Activated CD8-positive, alpha-beta memory T cell treated with anti-CD3 and anti-CD28 coated beads, Interleukin-2, amount 50 U/mL, for 24 hours (primary cell): ENCODE data around the gene PRKRIP1.
"Not testable (repeated sequence)": the region's sequence is repeated elsewhere in the genome, so short reads cannot be mapped to it uniquely, and the experiment has no call there.

ENCODE experiments used
- DNase-seq: peaks from one replicate; pipeline ENCODE4 v3.0.0-alpha.2; 2020; ENCODE audit errors: extremely low read depth

PRKRIP1 gene

DNA sequence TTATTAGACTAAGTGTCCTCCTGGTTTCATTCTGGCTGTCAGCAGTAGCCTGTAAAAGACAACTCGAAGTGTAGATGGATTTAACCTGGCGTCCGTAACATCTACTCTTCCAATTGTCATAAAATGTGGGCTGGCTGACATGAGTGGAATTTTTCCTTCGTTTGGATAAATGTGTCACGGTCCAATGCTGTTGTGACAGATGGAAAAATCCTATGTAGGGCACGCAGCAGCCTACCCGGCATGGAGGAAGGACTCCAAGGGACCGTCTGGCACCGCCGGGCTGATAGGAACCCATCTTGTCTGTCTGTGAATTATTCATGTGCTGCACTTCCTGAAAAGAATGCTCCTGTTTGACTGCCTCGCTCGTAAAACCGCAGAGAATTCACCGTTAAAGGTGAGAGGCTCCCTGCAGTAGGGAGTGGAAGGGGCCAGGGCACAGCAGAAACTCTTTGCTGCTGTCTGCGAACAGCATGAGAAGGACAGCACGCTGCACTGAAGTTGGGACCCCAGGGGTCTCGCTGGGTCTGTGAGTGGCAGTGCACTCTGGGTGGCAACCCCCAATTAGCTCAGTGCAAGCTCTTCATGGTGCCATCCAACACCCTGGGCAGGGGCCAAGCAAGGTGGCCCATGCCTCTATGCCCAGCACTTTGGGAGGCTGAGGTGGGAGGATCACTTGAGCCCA lies 35.6 kb downstream of the PRKRIP1 start:
- DNase-seq, result no peak

DNA sequence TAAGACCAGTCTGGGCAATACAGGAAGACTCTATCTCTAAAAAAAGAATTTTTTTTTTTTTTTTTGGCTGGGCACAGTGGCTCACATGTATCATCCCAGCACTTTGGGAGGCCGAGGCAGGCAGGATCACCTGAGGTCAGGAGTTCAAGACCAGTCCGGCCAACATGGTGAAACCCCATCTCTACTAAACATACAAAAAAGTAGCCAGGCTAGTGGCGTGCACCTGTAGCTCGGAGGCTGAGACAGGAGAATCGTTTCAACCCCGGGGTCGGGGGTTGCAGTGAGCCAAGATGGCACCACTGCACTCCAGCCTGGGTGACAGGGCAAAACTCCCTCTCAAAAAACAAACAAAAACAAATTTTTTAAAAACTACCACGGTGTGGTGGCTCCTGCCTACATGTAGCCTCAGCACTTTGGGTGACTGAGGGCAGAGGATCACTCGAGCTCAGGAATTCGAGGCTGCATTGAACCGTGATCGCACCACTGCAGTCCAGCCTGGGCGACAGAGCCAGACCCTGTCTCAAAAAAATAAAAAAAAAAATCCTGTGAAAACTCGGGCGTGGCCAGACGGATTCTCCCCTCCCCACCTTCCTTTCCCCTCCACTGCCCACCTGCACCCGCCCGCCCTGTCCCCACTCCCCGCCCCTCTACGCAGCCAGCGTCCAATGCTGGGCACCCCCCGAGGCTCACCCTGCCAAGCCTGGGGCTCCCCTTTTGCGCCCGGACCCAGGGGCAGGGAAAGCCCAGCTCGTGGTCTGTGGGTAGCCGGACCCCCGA lies 36.5 kb downstream of the PRKRIP1 start:
- DNase-seq, result no peak

DNA sequence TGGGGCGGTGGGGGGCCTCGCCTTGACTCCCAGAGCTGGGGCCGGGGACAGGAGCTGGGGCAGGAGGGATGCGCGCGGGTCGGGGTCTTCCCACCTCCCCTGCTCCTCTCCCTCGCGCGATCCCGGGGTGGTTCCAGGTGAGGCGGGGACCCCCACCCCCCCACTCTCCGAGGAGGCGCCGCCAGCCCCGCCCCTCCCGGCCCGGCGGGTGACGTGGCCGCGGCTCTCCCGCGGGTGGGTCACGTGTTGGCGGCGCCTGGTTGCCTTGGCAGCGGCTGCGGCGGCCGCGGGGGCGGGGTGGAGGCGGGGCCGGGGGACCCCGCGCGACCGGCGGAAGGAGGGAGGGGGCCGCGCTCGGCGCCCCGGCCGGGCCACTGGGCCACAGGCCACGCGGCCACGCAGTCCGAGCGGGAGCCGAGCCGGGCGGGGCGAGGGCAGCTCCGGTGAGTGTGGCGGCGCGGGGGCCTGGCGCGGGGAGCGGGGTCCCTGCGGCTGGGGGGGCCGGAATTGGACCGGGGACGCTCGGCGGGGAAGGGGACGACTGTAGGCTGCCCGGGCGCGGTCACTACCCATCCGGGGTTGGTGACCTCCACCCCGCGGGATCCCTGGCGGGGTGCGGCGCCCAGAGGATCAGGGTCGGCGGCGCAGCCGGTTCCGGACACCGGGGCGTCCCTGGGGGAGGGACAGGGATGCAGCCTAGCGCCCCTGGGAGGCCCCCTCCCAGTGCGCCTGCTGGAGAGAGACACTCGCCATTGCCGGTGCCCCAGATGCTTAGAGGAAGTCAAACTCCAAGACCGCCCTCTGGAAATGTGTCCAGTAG lies 37.3 kb downstream of the PRKRIP1 start, which contains the start of gene ORAI2:
Gene ORAI2 (plus strand): TSS at position 357 of the 820 bp plus-strand sequence. CDS start 5,382 bp downstream, outside the sequence.
- DNase-seq, result peak; percentile 61

DNA sequence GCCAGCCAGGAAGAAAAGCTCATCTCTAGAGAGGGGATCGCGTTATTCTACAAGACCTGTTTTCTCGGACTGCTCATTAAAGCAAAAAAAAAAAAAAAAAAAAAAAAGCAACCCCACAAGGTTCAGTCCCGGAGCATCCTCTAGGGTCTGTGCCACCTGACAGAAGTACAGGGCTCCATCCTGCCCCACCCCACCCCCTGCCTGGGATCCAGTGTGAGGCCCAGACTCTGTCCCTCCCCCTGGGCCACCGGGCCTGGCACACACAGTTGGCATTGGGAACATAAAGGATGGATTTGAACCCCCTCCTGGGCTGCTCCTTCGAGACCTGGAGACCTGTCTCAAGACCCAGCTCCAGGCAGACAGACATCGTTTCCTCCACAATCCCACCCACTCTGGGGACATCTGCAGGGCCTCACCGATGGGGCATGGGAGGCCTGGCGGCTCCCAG lies 37.9 kb downstream of the PRKRIP1 start:
- no peak for DNase-seq

DNA sequence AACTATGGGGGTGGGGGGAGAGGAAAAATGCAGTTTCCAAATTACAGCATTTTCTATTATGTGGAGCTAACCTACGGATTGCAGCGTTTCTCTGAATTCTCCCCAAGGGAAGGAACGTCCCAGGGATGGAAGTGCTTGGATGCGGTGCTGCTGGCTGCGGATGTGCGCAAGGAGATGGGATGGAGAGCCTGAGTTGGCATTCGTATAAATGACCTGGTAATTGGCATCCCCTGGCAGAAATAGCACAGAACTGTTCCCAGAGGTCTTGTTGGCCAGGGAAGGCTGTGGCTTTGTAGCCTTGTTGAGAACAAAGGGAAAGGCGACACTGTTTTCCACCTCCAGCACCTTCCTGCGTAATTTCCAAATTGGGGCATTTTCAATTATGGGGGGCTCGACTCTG lies 40.0 kb downstream of the PRKRIP1 start:
- DNase-seq, result no peak

DNA sequence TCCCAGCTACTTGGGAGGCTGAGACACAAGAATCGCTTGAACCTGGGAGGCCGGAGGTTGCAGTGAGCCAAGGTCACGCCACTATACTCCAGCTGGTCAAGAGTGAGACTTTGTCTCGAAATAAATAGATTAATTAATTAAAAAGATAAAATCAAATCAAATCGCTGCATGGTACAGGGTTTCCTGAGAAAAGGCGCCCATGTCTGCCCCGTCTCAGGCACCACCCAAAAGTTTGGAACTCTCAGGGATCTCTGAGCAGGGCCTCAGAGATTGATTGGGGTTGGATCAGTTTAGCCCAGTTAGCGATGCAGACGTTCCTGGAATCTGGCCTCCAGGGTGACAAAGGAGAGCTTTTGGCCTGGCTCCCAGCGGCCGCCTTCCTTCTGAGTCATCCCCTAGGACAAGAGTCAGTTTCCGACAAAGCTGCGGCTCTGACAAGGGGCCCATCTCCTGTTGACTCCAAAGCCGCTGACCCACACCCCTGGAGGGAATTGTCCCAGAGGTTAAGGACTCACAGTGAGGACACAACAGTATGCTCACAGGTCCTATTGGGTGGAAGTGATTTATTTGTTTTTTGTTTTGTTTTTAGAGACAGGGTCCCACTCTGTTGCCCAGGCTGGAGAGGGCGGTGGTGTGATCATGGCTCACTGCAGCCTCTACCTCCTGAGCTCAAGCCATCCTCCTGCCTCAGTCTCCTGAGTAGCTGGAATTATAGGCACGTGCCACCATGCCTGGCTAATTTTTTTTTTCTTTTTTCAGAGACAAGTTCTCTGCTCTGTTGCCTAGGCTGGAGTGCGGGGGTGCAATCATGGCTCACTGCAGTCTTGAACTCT lies 44.0 kb downstream of the PRKRIP1 start:
- DNase-seq, result no peak

DNA sequence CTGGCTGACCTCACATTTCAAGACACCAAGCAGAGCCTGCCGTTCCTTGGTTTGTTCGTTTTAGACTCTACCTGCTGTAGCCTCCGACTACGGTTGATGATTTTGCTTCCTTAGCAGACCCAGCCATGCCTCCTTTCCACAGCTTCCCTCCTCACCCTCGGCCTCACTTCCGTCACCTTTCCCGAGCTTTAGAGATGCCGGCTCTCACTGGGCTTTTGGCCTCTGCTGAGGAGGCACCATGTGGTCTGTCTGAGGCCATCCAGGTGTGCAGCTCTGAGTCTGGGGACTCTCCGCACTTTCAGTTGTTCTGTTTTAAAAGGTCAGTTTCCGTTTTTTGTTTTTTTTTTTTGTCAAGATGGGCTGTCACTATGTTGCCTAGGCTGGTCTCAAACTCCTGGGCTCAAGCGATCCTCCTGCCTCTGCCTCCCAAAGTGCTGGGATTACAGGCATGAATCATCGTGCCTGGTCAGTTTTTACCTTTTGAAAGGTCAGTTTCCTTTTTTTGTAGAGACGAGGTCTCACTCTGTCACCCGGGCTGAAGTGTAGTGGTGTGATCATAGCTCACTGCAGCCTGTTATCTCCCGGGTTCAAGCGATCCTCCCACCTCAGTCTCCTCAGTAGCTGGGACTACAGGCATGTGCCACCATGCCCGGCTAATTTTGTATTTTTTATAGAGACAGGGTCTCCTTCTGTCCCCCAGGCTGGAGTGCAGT lies 49.0 kb downstream of the PRKRIP1 start:
- no peak for DNase-seq

DNA sequence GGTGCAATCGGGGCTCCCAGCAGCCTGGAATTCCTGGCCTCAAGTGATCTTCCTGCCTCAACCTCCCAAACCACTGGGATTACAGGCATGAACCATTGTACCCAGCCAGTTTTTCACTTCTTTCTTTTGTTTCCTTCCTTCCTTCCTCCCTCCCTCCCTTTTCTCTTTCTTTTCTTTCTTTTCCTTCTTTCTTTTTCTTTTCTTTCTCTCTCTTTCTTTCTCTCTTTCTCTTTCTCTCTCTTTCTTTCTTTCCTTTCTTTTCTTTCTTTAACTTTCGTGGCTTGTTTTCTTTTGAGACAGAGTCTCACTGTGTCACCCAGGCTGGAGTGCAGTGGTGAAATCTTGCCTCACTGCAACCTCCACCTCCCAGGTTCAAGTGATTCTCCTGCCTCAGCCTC lies 49.5 kb downstream of the PRKRIP1 start:
- DNase-seq, result no peak

DNA sequence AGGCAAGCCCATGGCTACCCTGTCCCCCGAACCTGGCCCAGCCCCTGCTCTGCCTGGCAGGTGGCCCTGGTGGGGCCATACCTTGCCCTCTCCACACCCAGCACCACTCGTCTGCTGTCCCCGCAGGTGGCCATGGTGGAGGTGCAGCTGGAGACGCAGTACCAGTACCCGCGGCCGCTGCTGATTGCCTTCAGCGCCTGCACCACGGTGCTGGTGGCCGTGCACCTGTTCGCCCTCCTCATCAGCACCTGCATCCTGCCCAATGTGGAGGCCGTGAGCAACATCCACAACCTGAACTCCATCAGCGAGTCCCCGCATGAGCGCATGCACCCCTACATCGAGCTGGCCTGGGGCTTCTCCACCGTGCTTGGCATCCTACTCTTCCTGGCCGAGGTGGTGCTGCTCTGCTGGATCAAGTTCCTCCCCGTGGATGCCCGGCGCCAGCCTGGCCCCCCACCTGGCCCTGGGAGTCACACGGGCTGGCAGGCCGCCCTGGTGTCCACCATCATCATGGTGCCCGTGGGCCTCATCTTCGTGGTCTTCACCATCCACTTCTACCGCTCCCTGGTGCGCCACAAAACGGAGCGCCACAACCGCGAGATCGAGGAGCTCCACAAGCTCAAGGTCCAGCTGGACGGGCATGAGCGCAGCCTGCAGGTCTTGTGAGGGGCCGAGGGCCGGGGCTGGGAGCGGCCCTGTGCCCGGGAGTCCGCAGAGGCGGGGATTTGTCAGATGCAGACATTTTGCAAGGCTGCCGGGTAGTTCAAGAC lies 50.4 kb downstream of the PRKRIP1 start:
- no peak for DNase-seq

DNA sequence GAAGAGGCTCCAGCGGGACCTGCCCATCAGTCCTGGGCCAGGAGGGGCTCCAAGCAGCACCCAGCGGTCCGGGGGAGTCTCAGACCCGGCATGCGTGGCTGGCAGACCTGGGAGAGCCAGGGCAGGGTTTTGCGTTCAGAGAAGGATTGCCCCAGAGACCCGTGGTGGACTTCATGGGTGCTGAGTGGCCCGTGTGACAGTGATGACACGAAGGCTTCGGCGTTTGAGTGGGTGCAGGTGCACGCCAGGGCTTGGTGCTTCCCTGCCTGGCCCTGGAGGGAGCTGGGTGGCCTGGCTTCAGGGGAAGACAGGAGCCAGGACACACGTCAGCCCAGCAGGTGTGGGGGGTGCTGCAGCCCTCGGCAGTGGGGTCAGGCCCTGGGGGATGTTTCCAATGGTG lies 51.1 kb downstream of the PRKRIP1 start:
- DNase-seq, result no peak

DNA sequence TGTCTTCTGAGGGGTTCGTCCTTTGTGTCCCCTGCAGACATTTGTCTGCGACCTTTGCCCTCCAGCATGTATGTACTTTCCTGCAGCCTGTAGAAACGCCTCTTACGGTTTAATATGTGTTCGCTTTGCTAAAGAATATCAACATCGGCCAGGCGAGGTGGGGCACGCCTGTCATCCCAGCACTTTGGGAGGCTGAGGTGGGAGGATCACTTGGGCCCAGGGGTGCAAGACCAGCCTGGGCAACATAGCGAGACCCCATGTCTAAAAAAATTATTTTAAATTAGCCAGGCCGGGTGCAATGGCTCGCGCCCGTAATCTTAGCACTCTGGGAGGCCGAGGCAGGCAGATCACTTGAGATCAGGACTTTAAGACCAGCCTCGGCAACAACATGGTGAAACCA lies 53.0 kb downstream of the PRKRIP1 start:
- DNase-seq, result no peak

DNA sequence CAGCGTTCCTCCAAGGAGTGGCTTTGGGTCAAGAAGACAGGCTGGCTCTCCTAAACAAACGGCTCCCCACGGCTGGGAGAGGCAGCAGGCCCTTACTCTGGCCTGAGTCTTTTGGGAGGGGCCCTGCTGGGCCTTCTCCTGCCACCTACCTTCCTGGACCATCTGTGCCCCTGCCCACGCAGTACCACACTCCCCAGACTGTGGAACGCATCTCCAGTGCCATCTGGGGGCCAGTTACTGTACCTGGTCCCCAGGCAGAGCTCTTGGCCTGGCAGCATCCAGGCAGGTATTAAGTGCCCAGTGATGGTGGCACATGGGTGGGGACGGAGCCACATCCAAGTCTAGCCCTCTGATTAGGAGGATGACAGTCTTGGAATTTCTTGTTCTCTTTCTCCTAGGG lies 54.1 kb downstream of the PRKRIP1 start:
- no peak for DNase-seq

DNA sequence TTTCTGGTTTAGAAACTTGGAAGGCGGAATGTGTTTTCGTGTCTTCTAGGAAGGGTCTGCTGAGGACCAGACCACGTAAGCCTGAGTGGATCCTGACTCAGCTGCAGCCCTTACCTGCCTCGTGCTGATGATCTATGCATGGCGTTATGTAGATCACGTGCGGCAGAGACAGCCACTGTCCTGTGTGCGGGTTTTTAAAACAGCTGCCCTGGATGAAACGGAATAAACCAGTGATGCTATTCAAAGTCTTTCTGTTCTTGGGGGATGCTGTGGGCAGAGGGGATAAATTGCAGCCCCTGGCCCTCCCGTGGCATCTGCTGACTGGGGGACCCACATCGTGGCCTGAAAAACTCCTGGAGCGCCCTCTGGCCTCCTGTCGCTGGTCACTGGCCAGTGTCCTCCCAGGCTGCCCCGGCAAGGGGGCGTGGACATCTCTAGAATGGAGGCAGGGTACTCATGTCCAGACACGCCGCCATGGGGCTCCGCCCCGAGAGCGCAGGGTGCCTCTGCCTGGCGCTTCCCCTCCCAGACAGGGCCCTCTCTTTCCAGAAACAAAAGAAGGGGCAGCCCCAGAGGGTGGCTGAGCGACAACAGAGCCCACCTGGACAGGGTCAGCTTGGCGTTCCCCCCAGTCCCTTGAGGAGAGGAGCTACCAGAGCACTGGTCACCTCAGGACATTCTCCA lies 55.4 kb downstream of the PRKRIP1 start:
- DNase-seq, result no peak

DNA sequence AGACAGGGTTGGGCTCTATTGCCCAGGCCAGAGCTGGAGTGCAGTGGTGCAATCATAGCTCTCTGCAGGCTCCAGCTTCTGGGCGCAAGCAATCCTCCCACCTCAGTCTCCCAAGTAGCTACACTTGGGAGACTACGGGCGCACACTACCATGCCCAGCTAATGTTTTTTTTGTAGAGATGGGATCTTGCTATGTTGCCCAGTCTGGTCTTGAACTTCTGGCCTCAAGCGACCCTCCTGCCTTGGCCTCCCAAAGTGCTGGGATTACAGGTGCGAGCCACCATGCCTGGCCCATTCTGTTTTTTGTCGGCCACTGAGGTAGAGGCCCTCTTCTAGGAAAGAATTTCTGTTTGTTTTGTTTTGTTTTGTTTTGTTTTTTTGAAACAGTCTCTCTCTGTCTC lies 56.3 kb downstream of the PRKRIP1 start:
- no peak for DNase-seq

DNA sequence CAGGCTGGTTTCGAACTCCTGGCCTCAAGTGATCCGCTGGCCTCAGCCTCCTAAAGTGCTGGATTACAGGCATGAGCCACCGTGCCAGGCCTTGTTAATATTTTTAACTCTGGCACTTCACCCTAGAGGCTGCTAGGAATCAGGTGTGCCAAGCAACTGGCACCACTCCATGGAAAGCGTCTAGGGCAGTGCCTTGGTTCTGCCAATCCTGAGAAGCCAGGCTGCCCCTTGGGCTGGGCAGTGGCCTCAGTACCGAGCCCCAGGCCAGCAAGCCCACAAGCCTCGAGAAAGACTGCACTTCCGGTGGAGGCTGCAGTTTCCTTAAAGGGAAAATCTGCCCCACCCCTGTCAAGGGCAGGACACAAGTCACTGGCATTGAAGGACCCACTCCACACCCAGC lies 57.2 kb downstream of the PRKRIP1 start:
- no peak for DNase-seq

DNA sequence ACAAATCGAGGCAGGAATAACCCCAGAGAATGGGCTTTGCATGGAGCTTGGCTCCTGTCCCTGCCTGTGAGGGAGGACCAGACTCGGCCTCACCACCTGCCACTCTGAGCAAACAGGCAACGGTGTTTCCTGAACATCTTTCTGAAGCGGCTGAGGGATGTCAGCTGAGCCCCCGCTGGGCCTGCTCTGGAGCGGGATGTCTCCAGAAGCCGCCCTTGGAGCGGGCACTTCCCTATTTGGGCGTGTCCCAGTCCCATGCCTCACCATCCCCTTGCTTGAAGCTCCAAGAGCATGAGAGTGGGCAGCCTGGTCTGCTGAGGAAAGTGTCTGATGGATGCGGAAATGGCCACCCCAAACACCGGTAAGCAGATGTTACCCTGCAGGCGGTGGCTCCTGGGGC lies 58.3 kb downstream of the PRKRIP1 start:
- DNase-seq, result no peak

DNA sequence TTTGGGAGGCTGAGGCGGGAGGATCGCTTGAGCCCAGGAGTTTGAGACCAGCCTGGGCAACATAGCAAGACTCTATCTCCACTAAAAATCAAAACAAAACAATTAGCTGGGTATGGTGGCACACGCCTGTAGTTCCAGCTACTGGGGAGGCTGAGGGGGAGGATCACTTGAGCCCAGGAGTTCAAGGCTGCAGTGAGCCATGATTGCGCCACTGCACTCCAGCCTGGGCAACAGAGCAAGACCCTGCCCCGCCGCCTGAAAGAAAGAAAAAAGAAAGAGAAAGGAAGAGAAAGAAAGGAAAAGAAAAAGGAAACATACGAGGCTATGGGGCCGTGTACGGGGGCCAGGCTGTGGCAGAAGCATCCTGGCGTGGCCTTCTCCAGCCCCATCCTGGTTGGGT lies 58.8 kb downstream of the PRKRIP1 start:
- DNase-seq, result not testable (repeated sequence)

DNA sequence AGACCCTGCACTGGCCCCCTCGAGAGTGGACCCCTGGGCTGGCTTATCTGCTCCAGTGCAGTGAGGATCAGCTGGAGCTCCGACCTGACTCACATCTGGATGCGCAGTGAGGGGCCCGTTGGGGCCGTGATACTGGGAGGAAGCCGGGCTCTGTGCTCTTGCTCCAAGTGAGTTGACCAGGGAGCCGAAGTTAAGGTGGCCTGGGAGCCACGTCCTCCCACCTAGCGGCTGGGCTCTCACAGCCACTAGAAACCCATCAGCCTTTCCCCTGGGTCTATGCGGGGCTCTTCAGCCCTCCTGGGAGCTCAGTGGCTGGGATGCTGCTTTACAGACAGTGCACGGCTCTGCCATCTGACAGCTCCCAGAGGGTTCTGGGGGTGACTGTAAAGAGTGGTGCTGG lies 59.4 kb downstream of the PRKRIP1 start:
- no peak for DNase-seq

DNA sequence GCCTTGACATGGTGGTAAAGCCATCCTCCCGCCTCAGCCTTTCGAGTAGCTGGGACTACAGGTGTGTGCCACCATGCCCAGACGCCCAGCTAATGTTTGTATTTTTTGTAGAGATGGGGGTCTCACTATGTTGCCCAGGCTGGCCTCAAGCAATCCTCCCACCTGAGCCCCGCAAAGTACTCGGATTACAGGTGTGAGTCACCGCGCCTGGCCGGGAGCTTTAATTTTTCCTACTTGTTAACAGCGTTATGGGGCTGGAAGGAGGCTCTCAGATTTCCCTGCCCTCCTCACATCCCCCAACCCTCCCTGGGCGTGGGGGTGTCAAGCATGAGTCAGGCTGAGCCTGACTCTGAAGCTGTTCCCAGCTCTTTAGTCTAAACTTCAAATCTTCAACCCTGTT lies 60.2 kb downstream of the PRKRIP1 start:
- no peak for DNase-seq
